ENCODE data around the gene CLN5. TPM values are rescaled to one million over a fixed set of nuclear protein-coding genes. Genes with fewer than 3 reads are reported as not detected.

Gene CLN5
- total RNA-seq, 2 donors from 2014 or later = 18.1 to 30.4 TPM

DNA sequence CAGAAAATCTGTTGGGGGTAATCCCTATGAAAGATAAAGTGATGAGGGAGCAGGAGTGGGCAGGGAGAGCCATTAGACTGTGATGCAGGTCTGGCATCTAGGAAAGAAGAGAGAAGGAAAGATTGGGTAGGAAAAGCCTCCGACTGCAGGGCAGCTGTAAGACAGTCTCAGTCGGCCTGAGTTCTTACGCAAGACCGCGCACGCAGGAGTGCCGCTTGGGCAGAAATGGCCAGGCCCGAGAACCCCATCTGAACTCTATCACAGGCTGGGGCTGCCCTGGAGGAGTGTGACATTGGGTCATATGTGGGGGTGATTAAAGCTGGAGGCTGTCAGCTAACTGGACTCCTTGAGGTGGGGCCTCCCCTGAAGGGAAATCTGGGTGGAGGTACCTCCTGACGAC, 49.0 kb downstream of the CLN5 start:
- intact Hi-C loops (cut with DNase I, micrococcal nuclease) = no loop called here
- ATAC-seq (no peak), DNase-seq (no peak)

DNA sequence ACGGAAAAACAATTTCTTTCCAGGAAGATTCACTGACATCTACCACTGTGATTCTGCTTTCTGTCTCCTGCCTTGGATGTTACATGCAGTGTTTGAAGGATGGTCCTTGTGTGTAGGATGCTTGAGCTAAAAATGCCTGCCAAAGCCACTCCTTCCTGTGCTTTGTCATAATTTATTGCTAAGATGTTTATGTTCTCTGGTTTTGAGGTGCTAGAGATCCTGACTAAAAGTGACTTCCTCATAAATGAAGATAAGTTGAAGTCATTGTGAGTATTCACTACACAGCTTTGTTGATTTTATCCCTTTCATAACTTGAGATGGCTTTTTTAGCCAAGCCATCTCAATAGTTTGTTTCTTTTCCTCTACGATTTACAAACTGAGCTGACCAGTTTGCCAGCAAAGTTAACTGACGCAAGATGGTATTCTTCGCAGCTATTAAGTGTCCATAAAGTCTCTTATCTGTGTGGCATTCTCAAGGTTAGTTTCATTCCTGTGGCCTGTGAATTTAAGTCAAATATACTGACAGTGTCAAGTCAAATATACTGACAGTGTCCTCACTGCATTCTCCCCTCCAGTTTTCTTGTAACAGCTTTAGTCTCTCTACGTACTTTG, 50.8 kb downstream of the CLN5 start:
- intact Hi-C loops (cut with DNase I, micrococcal nuclease) = no loop called here
- DNase-seq (no peak), ATAC-seq (peak; percentile 27)

DNA sequence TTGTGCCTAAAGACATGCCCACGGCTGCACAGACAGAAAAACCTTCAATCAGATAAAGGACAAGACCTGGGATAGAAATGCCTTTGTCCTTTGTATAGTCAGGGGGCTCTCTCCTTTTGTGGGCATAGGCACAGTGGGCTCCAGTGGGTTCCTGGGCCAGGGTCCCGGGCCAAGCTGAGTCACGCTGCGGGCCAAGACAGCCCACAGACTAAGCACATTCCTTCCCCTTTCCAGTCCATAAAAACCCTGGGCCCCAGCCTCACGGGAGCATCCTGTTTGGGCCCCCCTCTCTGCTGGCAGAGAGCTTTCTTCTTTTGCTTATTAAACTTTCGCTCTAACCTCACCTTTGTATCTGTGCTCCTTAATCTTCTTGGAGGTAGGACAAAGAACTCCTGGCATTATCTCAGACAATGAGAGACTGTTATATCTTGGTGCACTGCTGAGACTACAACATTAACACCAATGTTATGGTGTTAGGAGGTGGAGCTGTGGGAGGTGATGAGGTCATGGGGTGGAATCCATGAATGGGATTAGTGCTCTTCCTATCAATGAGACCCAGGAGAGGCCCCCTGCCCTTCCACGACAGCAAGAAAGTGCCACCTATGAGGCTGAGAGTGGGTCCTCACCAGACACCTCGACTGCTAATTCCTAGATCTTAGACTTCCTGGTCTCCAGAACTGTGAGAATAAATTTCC, 55.9 kb downstream of the CLN5 start:
- DNase-seq (no peak), ATAC-seq (no peak)
- intact Hi-C loops (cut with DNase I, micrococcal nuclease) = no loop called here

DNA sequence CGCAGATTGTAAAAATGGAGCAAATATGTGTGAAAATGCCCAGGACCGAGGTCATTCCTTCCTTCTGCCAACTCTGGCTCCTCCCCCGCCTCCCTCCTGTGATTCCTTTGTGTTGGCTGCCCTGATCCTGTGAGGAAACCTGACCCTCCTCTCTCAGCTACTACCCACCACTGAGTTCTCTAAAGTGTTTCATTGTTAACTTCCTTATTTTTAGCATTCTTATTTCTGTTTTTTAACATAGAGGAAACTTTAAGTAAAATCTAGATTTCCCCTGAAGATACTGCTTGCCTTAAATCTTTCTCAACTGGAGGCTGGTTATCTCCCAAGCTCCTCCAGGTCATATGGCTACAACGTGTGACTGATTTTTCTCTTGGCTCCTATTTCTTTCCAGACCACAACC, 56.8 kb downstream of the CLN5 start:
- ATAC-seq (no peak), DNase-seq (no peak)
- intact Hi-C loops (cut with DNase I, micrococcal nuclease) = no loop called here

DNA sequence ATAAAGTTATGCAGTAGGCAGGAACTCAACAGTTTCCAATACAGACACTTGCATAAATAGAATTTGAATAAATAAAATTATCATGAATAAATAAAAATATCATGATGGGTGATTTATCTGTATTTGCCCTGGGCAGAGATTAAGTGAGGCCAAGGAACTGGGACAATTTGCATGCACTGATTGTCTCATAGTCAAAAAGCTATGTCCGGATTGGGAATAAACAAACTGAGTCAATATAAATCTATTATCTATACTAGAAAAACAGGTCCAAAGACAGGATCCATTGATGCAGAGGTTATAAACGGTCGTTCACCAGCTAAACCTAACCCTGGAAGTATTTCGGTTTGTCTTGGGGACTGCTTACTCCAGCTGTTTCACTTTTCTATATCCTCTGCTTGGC, 61.3 kb downstream of the CLN5 start:
- intact Hi-C loops (cut with DNase I, micrococcal nuclease) = no loop called here
- ATAC-seq (no peak), DNase-seq (no peak)

Other genes with a start within 250 kb of the CLN5 start
- gene KCTD12, start 105.7 kb upstream of the CLN5 start, total RNA-seq = 10 to 100 TPM; 49.8 to 53.4 TPM
- not detected for gene ACOD1, start 43.6 kb upstream of the CLN5 start, total RNA-seq
- gene FBXL3, start 35.1 kb downstream of the CLN5 start, total RNA-seq = 10 to 100 TPM; 37.7 to 52.0 TPM

Data from left colon (tissue), 2 donors.